Renal pelvis (tissue), 4 donors: ENCODE measurements around the gene CRELD2. TPM values are rescaled to one million over a fixed set of nuclear protein-coding genes. Genes with fewer than 3 reads are reported as not detected.
A peak's percentile ranks its signal among the peaks of the same experiment; 100 is the strongest.

Source experiments
- DNase-seq: peaks from one replicate; pipeline ENCODE4 v3.0.0-alpha.2; 2013
- polyA plus RNA-seq, 3 donors: library from polyadenylated mRNA; unstranded; fragments of 120-200 nt; gene quantifications; one replicate each; pipeline ENCODE4 v1.2.1, GENCODE V29; 2013; ENCODE audit not compliant: insufficient read length in 3 of 3

The CRELD2 gene
- polyA plus RNA-seq, 3 donors: 28.1 to 33.9 (median 33.2) TPM

- DNase-seq: no peak
Observed at GRCh38 chr22:49966774-49967705, 48.6 kb downstream of the CRELD2 start.

- DNase-seq: no peak
Observed at GRCh38 chr22:49967706-49968208, 49.3 kb downstream of the CRELD2 start.

GRCh38 chr22:49968313-49968830, 49.9 kb downstream of the CRELD2 start:
- no peak for DNase-seq

GRCh38 chr22:49968831-49969661, 50.6 kb downstream of the CRELD2 start:
- no peak for DNase-seq

- no peak for DNase-seq
Observed at GRCh38 chr22:49969751-49970527, 51.5 kb downstream of the CRELD2 start.

- peak; percentile 90 for DNase-seq
Observed at GRCh38 chr22:49970528-49971231, 52.2 kb downstream of the CRELD2 start.

GRCh38 chr22:49971232-49972162, 53.1 kb downstream of the CRELD2 start:
- no peak for DNase-seq

- no peak for DNase-seq
Observed at GRCh38 chr22:49972163-49973017, 54.0 kb downstream of the CRELD2 start.

GRCh38 chr22:49973018-49973961, 54.9 kb downstream of the CRELD2 start:
- DNase-seq: no peak

GRCh38 chr22:49975543-49976389, 57.3 kb downstream of the CRELD2 start:
- no peak for DNase-seq

- DNase-seq: no peak
Observed at GRCh38 chr22:49976439-49977175, 58.2 kb downstream of the CRELD2 start.
